K562 (cell line): ENCODE results near the gene C11orf91. TPM values are rescaled to one million over a fixed set of nuclear protein-coding genes. Genes with fewer than 3 reads are reported as not detected.
A peak's percentile ranks its signal among the peaks of the same experiment; 100 is the strongest.

Source experiments
- BRD4 ChIP-seq: fragments of 200-600 bp; sonication (generic); IDR thresholded peaks from 2 replicates; pipeline ENCODE4 v1.6.1; 2017; ENCODE audit warnings: inconsistent platforms
- EP400 ChIP-seq: fragments of 450-650 bp; IDR thresholded peaks from 2 replicates; pipeline ENCODE4 v1.6.1; 2017; ENCODE audit warnings: antibody characterized with exemption, mild to moderate bottlenecking, moderate library complexity
- FOXJ3 ChIP-seq: sonication (generic); formaldehyde crosslinking; IDR thresholded peaks from 2 replicates; pipeline ENCODE4 v1.4.0; 2020; ENCODE audit warnings: mild to moderate bottlenecking, missing genetic modification reagents
- HMGXB4 ChIP-seq: sonication (generic); formaldehyde crosslinking; IDR thresholded peaks from 2 replicates; pipeline ENCODE4 v1.8.1; 2023; ENCODE audit warnings: mild to moderate bottlenecking, missing genetic modification reagents
- PYGO2 ChIP-seq: fragments of 450-650 bp; IDR thresholded peaks from 2 replicates; pipeline ENCODE4 v1.6.1; 2016; ENCODE audit warnings: mild to moderate bottlenecking, missing genetic modification characterization, moderate library complexity, missing compliant biosample characterization
- SAFB ChIP-seq: fragments of 200-400 bp; formaldehyde crosslinking; IDR thresholded peaks from 2 replicates; pipeline ENCODE4 v1.6.1; 2017; ENCODE audit warnings: low read depth, low read length, borderline replicate concordance
- TRIM24 ChIP-seq, 2 experiments: fragments of 450-650 bp; IDR thresholded peaks; 2 replicates each; pipeline ENCODE4 v1.6.1; 2016
- ZNF408 ChIP-seq: fragments of 250-450 bp; sonication (Bioruptor Pico); IDR thresholded peaks from 2 replicates; pipeline ENCODE4 v1.4.0; 2020; ENCODE audit warnings: low read depth, mild to moderate bottlenecking, moderate library complexity
- ZNF436 ChIP-seq: fragments of 250-450, 450-650 bp; sonication (Bioruptor Pico); formaldehyde crosslinking; IDR thresholded peaks from 2 replicates; pipeline ENCODE4 v1.7.0; 2020; ENCODE audit warnings: mild to moderate bottlenecking
- ZNF584 ChIP-seq: fragments of 200-800 bp; sonication (Bioruptor generic); IDR thresholded peaks from 2 replicates; pipeline ENCODE4 v1.6.1; 2016; ENCODE audit warnings: low read depth, mild to moderate bottlenecking, missing genetic modification characterization, missing compliant biosample characterization
- ZNF699 ChIP-seq: fragments of 250-450 bp; sonication (Bioruptor Pico); IDR thresholded peaks from 2 replicates; pipeline ENCODE4 v1.8.0; 2021; ENCODE audit warnings: mild to moderate bottlenecking, moderate library complexity; ENCODE audit not compliant: insufficient replicate concordance
- ZNF717 ChIP-seq: fragments of 250-450 bp; sonication (Bioruptor Pico); IDR thresholded peaks from 2 replicates; pipeline ENCODE4 v1.5.0; 2021
- ZNF75A ChIP-seq: fragments of 450-650 bp; formaldehyde crosslinking; IDR thresholded peaks from 2 replicates; pipeline ENCODE4 v1.4.0; 2020; ENCODE audit warnings: mild to moderate bottlenecking
- polyA plus RNA-seq, 8 experiments: library from polyadenylated mRNA; depleted of rRNA in 4 of 8; stranded (reverse) in 5 of 8; unstranded in 3 of 8; fragments of >200 nt; fragmentation: Nextera tagmentation in 2 of 8; fragmentation: Illumina TruSeq in 1 of 8; extraction: Ambion mirVana in 2 of 8; extraction: Trizol in 1 of 8; gene quantifications; 2 replicates each; pipeline versions ENCODE4 v1.2.1 to v1.2.3, GENCODE V29; 2011 to 2014; ENCODE audit warnings: inconsistent platforms in 1 of 8, missing spikeins in 1 of 8
- total RNA-seq, 7 experiments: library from RNA; depleted of rRNA in 6 of 7; stranded (reverse); fragments of >200 nt in 6 of 7; fragmentation: Illumina TruSeq in 2 of 7; extraction: Trizol in 2 of 7; gene quantifications; 2 replicates each; pipeline versions ENCODE4 v1.2.1 to v1.2.3, GENCODE V29; 2011 to 2021; ENCODE audit warnings: low replicate concordance in 1 of 7
- TF ChIP-seq, protein P1 (sequence below), 2 experiments: fragments of 450-650 bp in 1 of 2; sonication (generic) in 1 of 2; formaldehyde crosslinking in 1 of 2; IDR thresholded peaks; 2 replicates each; pipeline versions ENCODE4 v1.7.1 to v1.9.0; 2016 to 2022; ENCODE audit warnings: inconsistent platforms in 1 of 2, mild to moderate bottlenecking in 1 of 2, missing genetic modification reagents in 1 of 2
- TF ChIP-seq, protein P2 (sequence below): fragments of 450-650 bp; IDR thresholded peaks from 2 replicates; pipeline ENCODE4 v1.6.1; 2016; ENCODE audit warnings: missing biosample characterization, missing genetic modification characterization

C11orf91 gene
- total and polyA plus RNA-seq, 9 of the 15 experiments (the other 6 are each of a cell fraction or from before 2014, with no cell fraction given) = not detected

DNA sequence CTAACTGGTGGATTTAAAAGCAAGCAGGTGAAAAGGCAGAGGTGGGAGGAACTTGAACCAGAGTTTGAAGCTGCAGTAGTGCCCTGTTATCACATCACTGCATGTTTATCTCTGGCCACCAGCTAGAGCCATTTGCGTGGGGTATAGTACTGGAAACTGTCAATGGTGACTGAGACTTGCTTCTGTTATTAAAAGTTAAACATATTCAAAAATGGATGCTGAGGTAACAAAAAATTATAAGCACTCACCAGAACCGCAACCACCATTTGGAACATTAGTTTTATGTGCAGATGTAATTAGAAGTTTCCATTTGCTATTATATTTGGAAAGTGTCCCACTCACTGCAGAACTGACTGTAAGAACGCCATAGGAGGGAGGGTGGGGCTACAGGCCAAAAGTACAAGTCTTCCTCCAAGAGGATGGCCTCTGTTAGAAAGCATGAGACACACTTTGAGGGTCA, 36.8 kb upstream of the C11orf91 start (continued):
- TF ChIP-seq HMGXB4 (CRISPR knock-in tag) (no peak), TRIM24 (IDR thresholded peaks at IDR 0.05) (peak; percentile 65 to 76; a peak in 3 of 4 replicates), ZNF717 (CRISPR knock-in tag) (no peak), FOXJ3 (no peak), BRD4 (no peak), ZNF75A (CRISPR knock-in tag) (no peak), ZNF699 (CRISPR knock-in tag) (no peak), ZNF436 (CRISPR knock-in tag) (no peak), PYGO2 (tag) (no peak), SAFB (no peak), ZNF584 (no peak), EP400 (peak; percentile 59), ZNF408 (no peak)
- TF ChIP-seq, protein P1, sequence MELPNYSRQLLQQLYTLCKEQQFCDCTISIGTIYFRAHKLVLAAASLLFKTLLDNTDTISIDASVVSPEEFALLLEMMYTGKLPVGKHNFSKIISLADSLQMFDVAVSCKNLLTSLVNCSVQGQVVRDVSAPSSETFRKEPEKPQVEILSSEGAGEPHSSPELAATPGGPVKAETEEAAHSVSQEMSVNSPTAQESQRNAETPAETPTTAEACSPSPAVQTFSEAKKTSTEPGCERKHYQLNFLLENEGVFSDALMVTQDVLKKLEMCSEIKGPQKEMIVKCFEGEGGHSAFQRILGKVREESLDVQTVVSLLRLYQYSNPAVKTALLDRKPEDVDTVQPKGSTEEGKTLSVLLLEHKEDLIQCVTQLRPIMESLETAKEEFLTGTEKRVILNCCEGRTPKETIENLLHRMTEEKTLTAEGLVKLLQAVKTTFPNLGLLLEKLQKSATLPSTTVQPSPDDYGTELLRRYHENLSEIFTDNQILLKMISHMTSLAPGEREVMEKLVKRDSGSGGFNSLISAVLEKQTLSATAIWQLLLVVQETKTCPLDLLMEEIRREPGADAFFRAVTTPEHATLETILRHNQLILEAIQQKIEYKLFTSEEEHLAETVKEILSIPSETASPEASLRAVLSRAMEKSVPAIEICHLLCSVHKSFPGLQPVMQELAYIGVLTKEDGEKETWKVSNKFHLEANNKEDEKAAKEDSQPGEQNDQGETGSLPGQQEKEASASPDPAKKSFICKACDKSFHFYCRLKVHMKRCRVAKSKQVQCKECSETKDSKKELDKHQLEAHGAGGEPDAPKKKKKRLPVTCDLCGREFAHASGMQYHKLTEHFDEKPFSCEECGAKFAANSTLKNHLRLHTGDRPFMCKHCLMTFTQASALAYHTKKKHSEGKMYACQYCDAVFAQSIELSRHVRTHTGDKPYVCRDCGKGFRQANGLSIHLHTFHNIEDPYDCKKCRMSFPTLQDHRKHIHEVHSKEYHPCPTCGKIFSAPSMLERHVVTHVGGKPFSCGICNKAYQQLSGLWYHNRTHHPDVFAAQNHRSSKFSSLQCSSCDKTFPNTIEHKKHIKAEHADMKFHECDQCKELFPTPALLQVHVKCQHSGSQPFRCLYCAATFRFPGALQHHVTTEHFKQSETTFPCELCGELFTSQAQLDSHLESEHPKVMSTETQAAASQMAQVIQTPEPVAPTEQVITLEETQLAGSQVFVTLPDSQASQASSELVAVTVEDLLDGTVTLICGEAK (IDR thresholded peaks at IDR 0.05) = no peak; the same call in 1 of the 2 replicates
- TF ChIP-seq, protein P1 (CRISPR knock-in tag; IDR thresholded peaks at IDR 0.05) = no peak
- TF ChIP-seq, protein P2, sequence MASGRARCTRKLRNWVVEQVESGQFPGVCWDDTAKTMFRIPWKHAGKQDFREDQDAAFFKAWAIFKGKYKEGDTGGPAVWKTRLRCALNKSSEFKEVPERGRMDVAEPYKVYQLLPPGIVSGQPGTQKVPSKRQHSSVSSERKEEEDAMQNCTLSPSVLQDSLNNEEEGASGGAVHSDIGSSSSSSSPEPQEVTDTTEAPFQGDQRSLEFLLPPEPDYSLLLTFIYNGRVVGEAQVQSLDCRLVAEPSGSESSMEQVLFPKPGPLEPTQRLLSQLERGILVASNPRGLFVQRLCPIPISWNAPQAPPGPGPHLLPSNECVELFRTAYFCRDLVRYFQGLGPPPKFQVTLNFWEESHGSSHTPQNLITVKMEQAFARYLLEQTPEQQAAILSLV (tag) = no peak
